Forelimb muscle (tissue), 1 donor: ENCODE measurements around the gene ZEB2. TPM values are rescaled to one million over a fixed set of nuclear protein-coding genes. Genes with fewer than 3 reads are reported as not detected.
A peak's percentile ranks its signal among the peaks of the same experiment; 100 is the strongest.

ENCODE experiments used
- DNase-seq: peaks from one replicate; pipeline ENCODE4 v3.0.0-alpha.2; 2013; ENCODE audit warnings: low read depth
- polyA plus RNA-seq: library from polyadenylated mRNA; unstranded; fragments of 120-200 nt; gene quantifications from one replicate; pipeline ENCODE4 v1.2.1, GENCODE V29; 2013; ENCODE audit not compliant: insufficient read length

Gene ZEB2
- 107 TPM for polyA plus RNA-seq

DNA sequence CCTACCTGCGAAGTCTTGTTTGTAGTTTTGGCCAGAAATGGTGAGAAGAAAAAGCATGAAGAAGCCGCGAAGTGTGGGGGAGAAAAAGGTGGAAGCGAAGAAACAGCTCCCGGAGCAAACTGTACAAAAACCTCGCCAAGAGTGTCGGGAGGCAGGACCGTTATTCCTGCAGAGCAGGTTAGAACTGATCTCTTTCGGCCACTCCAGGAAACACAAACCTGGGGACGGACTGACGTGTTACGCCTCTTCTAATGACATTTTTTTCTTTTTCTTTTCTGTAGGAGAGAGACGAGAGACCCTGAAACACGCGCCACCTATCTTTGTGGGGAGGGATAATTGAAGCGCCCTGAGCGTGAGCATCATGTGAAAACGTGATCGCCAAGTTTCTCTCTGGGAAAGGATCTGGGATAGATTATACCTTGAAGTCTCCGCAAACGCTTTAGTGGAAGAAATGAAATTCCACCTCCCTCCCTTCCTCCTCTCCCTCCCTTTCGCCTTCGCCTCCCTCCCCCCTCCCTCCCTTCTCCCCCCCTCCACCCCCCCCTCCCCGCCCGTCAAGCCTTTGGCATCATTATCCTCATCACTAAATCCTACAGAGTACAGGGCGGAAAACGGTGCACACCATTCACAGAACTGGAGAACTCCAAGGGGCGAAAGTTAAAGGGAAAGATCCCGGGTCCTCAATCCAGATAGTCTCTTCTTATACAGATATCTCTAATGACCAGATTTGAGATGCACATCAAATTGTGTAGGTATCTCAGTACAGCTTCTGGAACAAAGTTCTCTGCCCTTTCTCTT lies at the start of gene ZEB2:
Gene ZEB2 (minus strand): TSS at position 186 of the 798 bp plus-strand sequence. CDS start 2,769 bp downstream, outside the sequence.
- peak; percentile 93 for DNase-seq

- no peak for DNase-seq
These were observed 47.8 kb upstream of the ZEB2 start for GRCh38 chr2:144567745-144568144.

- no peak for DNase-seq
These were observed 46.5 kb upstream of the ZEB2 start for GRCh38 chr2:144566448-144566847.

- DNase-seq, result no peak
These were observed 40.3 kb upstream of the ZEB2 start for GRCh38 chr2:144560251-144560650.

DNA sequence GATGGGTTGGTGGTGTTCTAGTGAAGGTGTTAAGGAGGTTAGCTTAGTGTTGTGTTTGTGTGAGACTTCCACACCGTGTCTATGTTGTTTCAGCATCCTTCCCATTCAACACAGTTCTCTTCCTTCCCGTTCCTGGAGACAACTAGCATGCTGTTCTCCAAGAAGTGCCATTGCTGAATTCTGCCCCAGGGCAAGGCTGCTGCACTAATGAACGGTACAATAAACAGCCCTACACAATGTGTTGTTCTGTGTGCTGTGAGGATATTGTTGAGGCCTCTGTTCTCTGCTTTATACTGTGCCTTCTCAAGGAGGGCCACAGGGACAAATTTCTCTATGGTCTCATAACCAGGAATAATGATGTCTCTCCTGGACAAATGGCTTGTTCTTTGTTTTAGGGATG lies 39.8 kb upstream of the ZEB2 start:
- DNase-seq, result no peak

DNA sequence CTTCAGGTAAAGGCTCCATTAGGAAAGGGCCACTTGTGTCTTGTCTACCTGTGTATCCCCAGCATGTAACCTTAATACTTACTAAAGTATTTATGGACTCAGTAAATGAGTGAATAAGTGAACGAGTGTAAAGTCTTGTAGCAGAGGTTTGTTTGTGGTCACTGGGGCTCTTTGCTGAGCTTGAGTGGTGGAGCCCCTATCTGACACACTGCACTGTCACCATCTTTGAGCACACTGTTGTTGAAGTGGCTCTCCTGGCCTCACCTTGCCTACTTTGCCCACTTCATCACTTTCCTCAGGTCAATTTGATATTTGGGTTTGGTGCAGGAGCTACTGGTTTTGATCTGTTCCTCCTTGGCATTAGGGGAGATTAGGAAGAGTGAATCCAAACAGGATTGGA lies 39.3 kb upstream of the ZEB2 start:
- no peak for DNase-seq

- no peak for DNase-seq
These were observed 34.7 kb upstream of the ZEB2 start for GRCh38 chr2:144554492-144555210.

DNA sequence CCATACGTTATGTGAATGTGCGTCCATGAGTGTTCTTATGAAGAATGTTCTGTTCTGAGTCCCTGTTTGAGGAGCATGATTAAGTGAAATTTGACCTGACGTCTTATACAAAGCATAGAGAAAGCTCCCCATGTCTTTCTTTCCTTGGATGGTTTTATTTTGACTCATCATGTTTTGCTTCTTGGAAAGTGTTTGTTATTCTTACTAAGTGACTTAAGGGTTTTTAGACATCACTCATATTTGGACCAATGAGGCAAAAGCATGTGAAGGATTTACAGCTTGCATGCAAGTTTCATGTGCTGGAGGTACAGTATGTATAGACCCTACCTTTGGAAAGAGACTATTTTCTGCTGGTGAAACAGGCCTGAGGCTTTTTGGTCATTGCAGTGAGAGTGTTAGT lies 33.5 kb upstream of the ZEB2 start:
- DNase-seq, result no peak

DNA sequence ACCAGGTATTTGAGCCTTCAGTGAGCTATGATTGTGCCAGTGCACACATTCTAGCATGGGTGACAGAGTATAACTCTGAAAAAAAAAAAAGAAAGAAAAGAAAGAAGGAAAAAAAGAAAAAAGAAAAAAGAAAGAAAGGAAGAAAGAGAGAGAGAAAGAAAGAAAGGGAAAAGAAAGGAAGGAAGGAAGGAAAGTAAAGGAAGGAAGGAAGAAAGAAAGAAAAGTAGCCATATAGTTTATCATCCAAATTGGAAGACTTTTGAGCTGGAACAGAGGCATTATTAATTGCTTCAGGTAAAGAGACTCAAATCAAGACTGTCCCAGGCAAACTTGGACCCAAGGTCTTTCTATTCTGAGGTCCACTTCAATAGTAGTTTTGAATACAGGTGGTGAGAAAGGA lies 32.9 kb upstream of the ZEB2 start:
- no peak for DNase-seq

- no peak for DNase-seq
These were observed 31.0 kb upstream of the ZEB2 start for GRCh38 chr2:144550911-144551310.

DNA sequence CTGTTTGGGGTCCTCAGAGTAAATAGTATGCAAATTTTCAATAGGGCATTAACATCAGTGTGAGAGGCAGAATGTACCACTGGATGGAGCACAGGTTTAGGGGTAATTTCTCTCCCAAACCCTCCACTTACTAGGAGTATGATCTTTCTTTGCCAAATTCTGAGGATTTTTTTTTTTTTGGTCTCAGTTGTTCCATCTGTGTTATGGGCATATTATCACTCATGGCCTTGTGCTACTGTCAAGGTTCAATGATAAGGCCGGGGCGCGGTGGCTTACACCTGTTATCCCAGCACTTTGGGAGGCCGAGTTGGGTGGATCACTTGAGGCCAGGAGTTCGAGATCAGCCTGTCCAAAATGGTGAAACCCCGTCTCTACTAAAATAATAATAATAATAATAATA lies 30.2 kb upstream of the ZEB2 start:
- no peak for DNase-seq

DNA sequence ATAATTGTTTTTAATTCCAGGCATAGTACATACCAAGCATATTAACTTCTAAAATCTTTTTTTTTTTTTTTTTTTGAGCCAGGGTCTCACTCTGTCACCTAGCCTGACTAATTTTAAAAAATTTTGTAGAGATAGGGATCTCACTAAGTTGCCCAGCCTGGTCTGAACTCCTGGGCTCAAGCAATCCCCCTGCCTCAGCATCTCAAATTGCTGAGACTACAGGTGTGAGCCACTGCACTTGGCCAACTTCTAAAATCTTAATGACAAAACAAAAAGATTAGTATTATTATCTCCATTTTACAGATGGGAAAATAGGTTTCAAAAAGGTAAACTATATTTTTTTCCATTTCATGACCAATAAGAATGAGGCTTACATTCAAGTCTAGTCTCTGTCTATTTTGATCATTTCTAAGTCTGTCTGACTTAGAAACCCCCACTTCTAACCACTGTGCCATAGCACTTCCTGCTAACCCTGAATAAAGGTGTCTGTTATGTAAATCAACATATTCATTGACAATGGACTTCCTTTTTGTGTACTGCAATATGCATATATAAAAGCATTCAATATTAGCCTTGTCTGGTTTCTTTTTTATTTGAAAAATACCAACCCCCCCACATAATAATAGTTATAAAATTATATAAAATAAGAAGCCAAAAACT lies 28.7 kb upstream of the ZEB2 start:
- DNase-seq, result no peak

DNA sequence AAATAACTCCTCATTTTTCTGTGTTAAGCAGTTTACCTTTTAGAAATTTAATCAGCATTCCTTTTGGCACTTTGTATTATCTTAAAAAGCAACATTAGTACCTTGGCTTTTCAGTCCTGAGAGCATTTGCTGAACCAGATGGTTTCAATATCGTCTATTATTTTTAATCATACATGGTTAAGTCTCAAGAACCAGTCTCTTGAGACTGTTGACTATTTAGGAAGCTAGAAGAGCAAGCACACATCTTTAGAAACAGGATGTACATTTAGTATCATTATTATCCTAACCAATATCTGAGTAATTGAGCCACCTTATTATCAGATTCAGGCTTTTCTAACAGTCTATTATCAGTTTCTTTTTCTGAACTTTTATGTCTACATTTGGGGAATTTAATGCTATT lies 28.2 kb upstream of the ZEB2 start:
- DNase-seq, result no peak

GRCh38 chr2:144547494-144547893 lies 27.6 kb upstream of the ZEB2 start:
- no peak for DNase-seq

DNA sequence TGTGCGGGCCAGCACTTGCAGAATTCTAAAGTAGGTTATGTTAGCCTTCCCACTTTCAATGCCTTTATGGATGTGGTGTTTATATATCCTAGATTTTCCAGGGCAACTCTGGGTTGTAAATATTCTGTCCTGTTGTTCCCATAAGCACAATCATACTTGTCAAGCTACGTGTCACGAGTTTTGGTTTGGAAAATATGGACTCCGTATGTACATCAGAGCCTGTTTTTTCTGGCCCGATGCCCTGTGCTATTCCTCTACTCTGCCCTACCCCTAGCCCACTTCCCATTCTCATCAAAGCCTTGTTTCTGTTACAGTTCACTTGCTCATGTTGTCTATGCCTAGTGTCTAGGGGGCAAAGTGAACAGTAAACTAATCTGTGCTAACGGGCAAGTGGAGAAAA lies 27.0 kb upstream of the ZEB2 start:
- DNase-seq, result no peak

- DNase-seq, result no peak
These were observed 25.9 kb upstream of the ZEB2 start for GRCh38 chr2:144545787-144546186.

- DNase-seq, result no peak
These were observed 24.1 kb upstream of the ZEB2 start for GRCh38 chr2:144544053-144544452.

GRCh38 chr2:144541396-144541795 lies 21.5 kb upstream of the ZEB2 start:
- no peak for DNase-seq

DNA sequence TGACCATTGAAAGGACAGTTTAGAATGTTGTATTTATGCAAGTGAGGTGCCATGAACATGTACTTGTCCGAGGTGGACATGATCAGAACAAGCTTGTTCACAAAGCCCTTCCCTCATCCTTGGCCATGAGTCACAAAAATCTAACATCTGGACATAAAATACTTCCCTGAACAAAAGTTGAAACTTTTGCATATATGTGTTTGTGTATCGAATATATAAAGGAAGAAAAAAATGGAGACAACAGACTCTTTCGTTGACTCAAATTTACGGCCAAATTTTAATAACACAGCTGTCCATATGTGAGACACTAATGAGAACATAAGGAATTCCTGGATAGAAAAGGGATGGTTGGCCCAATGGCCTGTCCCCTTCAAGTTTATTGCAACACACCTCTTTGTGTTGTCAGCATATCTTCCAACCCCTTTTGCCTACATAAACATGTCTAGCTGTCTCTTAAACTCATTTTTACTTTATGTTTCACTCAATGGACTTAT lies 19.4 kb upstream of the ZEB2 start:
- no peak for DNase-seq

DNA sequence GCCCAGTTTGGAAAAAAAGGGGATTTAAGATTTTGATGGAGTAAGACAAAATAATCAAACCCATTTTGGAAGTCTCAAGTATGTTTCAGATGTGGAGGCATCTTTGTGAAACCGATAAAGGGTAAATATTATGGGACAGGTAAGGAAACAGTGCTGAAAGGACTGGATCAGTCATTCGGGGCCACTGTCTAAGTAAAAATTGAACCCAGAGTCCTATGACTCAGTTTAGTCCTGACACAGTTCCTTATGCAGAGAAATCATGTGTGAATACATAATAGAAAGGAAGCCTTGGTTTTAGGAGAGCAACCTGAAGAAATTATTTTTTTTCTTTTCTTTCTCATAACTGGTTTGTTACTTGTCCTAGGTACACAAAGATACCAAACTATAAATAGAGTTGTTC lies 15.4 kb upstream of the ZEB2 start:
- DNase-seq, result no peak

DNA sequence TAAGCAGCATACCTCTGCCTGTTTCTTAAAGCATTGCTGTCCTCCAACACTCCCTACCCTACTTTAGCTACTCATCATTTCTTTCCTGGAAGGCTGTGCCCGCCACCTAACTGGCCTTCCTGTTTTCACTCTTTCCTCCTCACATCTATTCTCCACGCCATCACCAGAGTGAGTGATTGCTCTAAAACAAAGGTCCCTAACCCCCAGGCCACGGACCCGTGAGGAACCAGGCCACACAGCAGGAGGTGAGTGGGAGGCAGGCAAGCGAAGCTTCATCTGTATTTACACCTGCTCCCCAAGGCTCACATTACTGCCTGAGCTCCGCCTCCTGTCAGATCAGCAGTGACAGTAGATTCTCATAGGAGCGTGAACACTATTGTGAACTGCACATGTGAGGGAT lies 13.3 kb upstream of the ZEB2 start:
- no peak for DNase-seq

GRCh38 chr2:144530596-144530995 lies 10.7 kb upstream of the ZEB2 start:
- no peak for DNase-seq

- DNase-seq, result no peak
These were observed 9.9 kb upstream of the ZEB2 start for GRCh38 chr2:144529841-144530240.
